Right ventricle myocardium superior (tissue), 1 donor: ENCODE results near the gene SCLY. TPM values are rescaled to one million over a fixed set of nuclear protein-coding genes. Genes with fewer than 3 reads are reported as not detected.
A peak's percentile ranks its signal among the peaks of the same experiment; 100 is the strongest.
"Not testable (repeated sequence)": the region's sequence is repeated elsewhere in the genome, so short reads cannot be mapped to it uniquely, and the experiment has no call there.

Experiments
- ATAC-seq: fragments of 200-7000 bp; cut with Tn5 transposase; one replicate; pipeline ENCODE4 v1.9.1; 2020; ENCODE audit warnings: mild to moderate bottlenecking; ENCODE audit not compliant: poor library complexity
- DNase-seq: peaks from one replicate; pipeline ENCODE4 v3.0.0-alpha.2; 2020
- intact Hi-C: fragments of 100-400 bp; cut with DNase I; formaldehyde crosslinking; loops from one replicate; pipeline ENCODE4 v1.11.2; 2022
- total RNA-seq: library from RNA; stranded (reverse); fragmentation: NEBNext Ultra II Directional; extraction: Animal tissue kit (Norgen Biotek cat#: 25700); gene quantifications from one replicate; pipeline ENCODE4 v1.2.1, GENCODE V29; 2021
- donor health status: DM: no; HTN: yes; CAD: no; lungs with severe emphysema.

SCLY gene
- total RNA-seq, 1 donor from 2014 or later, result 8.6 TPM

GRCh38 chr2:238103465-238104225, 42.8 kb downstream of the SCLY start:
- no peak for ATAC-seq
- intact Hi-C loops, result no loop called here
- DNase-seq, result no peak

- intact Hi-C loops, result no loop called here
- DNase-seq, result peak; percentile 30
- ATAC-seq, result no peak
Observed at GRCh38 chr2:238104226-238104690, 43.5 kb downstream of the SCLY start.

- peak; percentile 30 for DNase-seq
- ATAC-seq, result no peak
- intact Hi-C loops, result no loop called here
Observed at GRCh38 chr2:238104691-238105371, 44.0 kb downstream of the SCLY start.

- ATAC-seq, result no peak
- intact Hi-C loops, result no loop called here
- DNase-seq, result peak; percentile 38
Observed at GRCh38 chr2:238105506-238106338, 44.9 kb downstream of the SCLY start.

- no peak for ATAC-seq
- intact Hi-C loops, result no loop called here
- DNase-seq, result no peak
Observed at GRCh38 chr2:238106339-238106697, 45.5 kb downstream of the SCLY start.

- peak; percentile 38 for DNase-seq
- intact Hi-C loops, result no loop called here
- no peak for ATAC-seq
Observed at GRCh38 chr2:238106698-238107524, 46.1 kb downstream of the SCLY start.

GRCh38 chr2:238107525-238108422, 47.0 kb downstream of the SCLY start:
- DNase-seq (peak; percentile 22), ATAC-seq (no peak)
- intact Hi-C loops, result no loop called here

GRCh38 chr2:238108423-238109183, 47.8 kb downstream of the SCLY start:
- intact Hi-C loops, result no loop called here
- peak; percentile 35 for DNase-seq
- no peak for ATAC-seq

- ATAC-seq (no peak), DNase-seq (peak; percentile 8)
- intact Hi-C loops, result no loop called here
Observed at GRCh38 chr2:238113611-238114010, 52.8 kb downstream of the SCLY start.

GRCh38 chr2:238114331-238114841, 53.6 kb downstream of the SCLY start:
- intact Hi-C loops, result no loop called here
- no peak for ATAC-seq
- DNase-seq, result peak; percentile 14

- ATAC-seq (no peak), DNase-seq (peak; percentile 31)
- intact Hi-C loops, result no loop called here
Observed at GRCh38 chr2:238114851-238115660, 54.3 kb downstream of the SCLY start.

- peak; percentile 17 for DNase-seq
- intact Hi-C loops, ATAC-seq: not testable (repeated sequence)
Observed at GRCh38 chr2:238115709-238116108, 54.9 kb downstream of the SCLY start.

- intact Hi-C loops, result no loop called here
- peak; percentile 26 for DNase-seq
- no peak for ATAC-seq
Observed at GRCh38 chr2:238116298-238117198, 55.7 kb downstream of the SCLY start.

- peak; percentile 38 for DNase-seq
- no peak for ATAC-seq
- intact Hi-C loops, result no loop called here
Observed at GRCh38 chr2:238117199-238118154, 56.7 kb downstream of the SCLY start.
